HEK293 (cell line): Measurements from ENCODE around the gene RAB11FIP5.

Experiments used
- CTCF ChIA-PET: fragments of 350-600 bp; formaldehyde crosslinking; extraction: SDS; loops from one replicate; lab custom pipeline; 2021; ENCODE audit warnings: antibody characterized with exemption; lab: Yijun Ruan, JAX
- POLR2A ChIA-PET: fragments of 300-600 bp; formaldehyde crosslinking; extraction: SDS; loops from one replicate; lab custom pipeline; 2020; ENCODE audit warnings: antibody characterized with exemption, inconsistent platforms; lab: Yijun Ruan, JAX
- H3K27ac ChIP-seq: fragments of 200-500 bp; sonication (Bioruptor generic); 2 replicates; pipeline ENCODE4 v1.5.1; 2014; ENCODE audit warnings: low read depth, low read length, control low read depth, inconsistent platforms; ENCODE audit errors: extremely low read depth
- H3K36me3 ChIP-seq, 2 experiments: fragments of 200-500 bp in 1 of 2; sonication (Bioruptor generic) in 1 of 2; 1 replicate in 1 of 2; 2 replicates in 1 of 2; pipeline ENCODE4 v1.5.1; 2014 to 2017; ENCODE audit warnings: inconsistent platforms in 2 of 2, low read length in 2 of 2; ENCODE audit not compliant: control insufficient read depth in 2 of 2, insufficient read depth in 1 of 2
- H3K4me1 ChIP-seq: fragments of 200-500 bp; sonication (Bioruptor generic); 2 replicates; pipeline ENCODE4 v1.5.1; 2014; ENCODE audit warnings: mild to moderate bottlenecking, low read length, inconsistent platforms; ENCODE audit not compliant: control insufficient read depth, insufficient read depth
- H3K4me3 ChIP-seq: 2 replicates; pipeline ENCODE4 v1.5.1; 2011; ENCODE audit warnings: low read depth, mild to moderate bottlenecking, control low read depth, low read length, moderate library complexity
- H3K9me3 ChIP-seq: fragments of 200-500 bp; sonication (Bioruptor generic); 2 replicates; pipeline ENCODE4 v1.5.1; 2014; ENCODE audit warnings: low read depth, low read length, inconsistent platforms; ENCODE audit not compliant: control insufficient read depth, insufficient read depth
- EGR2 ChIP-seq: fragments of 450-650 bp; formaldehyde crosslinking; IDR thresholded peaks from 2 replicates; pipeline ENCODE4 v1.5.1; 2016; ENCODE audit warnings: low read depth, missing biosample characterization, missing genetic modification characterization
- GLIS1 ChIP-seq: fragments of 450-650 bp; formaldehyde crosslinking; IDR thresholded peaks from 2 replicates; pipeline ENCODE4 v1.5.1; 2016; ENCODE audit warnings: missing biosample characterization, missing genetic modification characterization
- HOXC10 ChIP-seq: sonication (generic); formaldehyde crosslinking; IDR thresholded peaks from 2 replicates; pipeline ENCODE4 v1.8.1; 2023; ENCODE audit warnings: mild to moderate bottlenecking, missing genetic modification reagents
- YY1 ChIP-seq: fragments of 450-650 bp; formaldehyde crosslinking; IDR thresholded peaks from 2 replicates; pipeline ENCODE4 v1.5.1; 2018; ENCODE audit warnings: missing biosample characterization, missing genetic modification characterization
- ZFP3 ChIP-seq: fragments of 450-650 bp; formaldehyde crosslinking; IDR thresholded peaks from 2 replicates; pipeline ENCODE4 v1.5.1; 2016; ENCODE audit warnings: low read depth, missing biosample characterization, missing genetic modification characterization
- ZIC2 ChIP-seq: fragments of 450-650 bp; formaldehyde crosslinking; IDR thresholded peaks from 2 replicates; pipeline ENCODE4 v1.5.1; 2016; ENCODE audit warnings: missing biosample characterization, missing genetic modification characterization
- ZNF10 ChIP-seq: fragments of 450-650 bp; formaldehyde crosslinking; IDR thresholded peaks from 2 replicates; pipeline ENCODE4 v1.5.1; 2017; ENCODE audit warnings: missing biosample characterization, missing genetic modification characterization
- ZNF138 ChIP-seq: fragments of 450-650 bp; formaldehyde crosslinking; IDR thresholded peaks from 2 replicates; pipeline ENCODE4 v1.5.1; 2016; ENCODE audit warnings: missing biosample characterization, missing genetic modification characterization, borderline replicate concordance
- ZNF214 ChIP-seq: fragments of 450-650 bp; formaldehyde crosslinking; IDR thresholded peaks from 2 replicates; pipeline ENCODE4 v1.5.1; 2017; ENCODE audit warnings: missing biosample characterization, mild to moderate bottlenecking, missing genetic modification characterization, borderline replicate concordance
- ZNF501 ChIP-seq: fragments of 450-650 bp; formaldehyde crosslinking; IDR thresholded peaks from 2 replicates; pipeline ENCODE4 v1.5.1; 2016; ENCODE audit warnings: missing biosample characterization, missing genetic modification characterization
- ZNF658 ChIP-seq: fragments of 450-650 bp; formaldehyde crosslinking; IDR thresholded peaks from 2 replicates; pipeline ENCODE4; 2016; ENCODE audit warnings: missing biosample characterization, missing genetic modification characterization
- TF ChIP-seq, protein P1 (sequence below): fragments of 450-650 bp; IDR thresholded peaks from 2 replicates; pipeline ENCODE4 v1.5.1; 2018; ENCODE audit warnings: missing biosample characterization, mild to moderate bottlenecking, missing genetic modification characterization
- TF ChIP-seq, protein P2 (sequence below): fragments of 450-650 bp; formaldehyde crosslinking; IDR thresholded peaks from 2 replicates; pipeline ENCODE4 v1.5.1; 2016; ENCODE audit warnings: missing biosample characterization, missing genetic modification characterization
- TF ChIP-seq, protein P3 (sequence below): fragments of 450-650 bp; IDR thresholded peaks from 2 replicates; pipeline ENCODE4 v1.5.1; 2018; ENCODE audit warnings: missing biosample characterization, missing genetic modification characterization

Gene RAB11FIP5

DNA sequence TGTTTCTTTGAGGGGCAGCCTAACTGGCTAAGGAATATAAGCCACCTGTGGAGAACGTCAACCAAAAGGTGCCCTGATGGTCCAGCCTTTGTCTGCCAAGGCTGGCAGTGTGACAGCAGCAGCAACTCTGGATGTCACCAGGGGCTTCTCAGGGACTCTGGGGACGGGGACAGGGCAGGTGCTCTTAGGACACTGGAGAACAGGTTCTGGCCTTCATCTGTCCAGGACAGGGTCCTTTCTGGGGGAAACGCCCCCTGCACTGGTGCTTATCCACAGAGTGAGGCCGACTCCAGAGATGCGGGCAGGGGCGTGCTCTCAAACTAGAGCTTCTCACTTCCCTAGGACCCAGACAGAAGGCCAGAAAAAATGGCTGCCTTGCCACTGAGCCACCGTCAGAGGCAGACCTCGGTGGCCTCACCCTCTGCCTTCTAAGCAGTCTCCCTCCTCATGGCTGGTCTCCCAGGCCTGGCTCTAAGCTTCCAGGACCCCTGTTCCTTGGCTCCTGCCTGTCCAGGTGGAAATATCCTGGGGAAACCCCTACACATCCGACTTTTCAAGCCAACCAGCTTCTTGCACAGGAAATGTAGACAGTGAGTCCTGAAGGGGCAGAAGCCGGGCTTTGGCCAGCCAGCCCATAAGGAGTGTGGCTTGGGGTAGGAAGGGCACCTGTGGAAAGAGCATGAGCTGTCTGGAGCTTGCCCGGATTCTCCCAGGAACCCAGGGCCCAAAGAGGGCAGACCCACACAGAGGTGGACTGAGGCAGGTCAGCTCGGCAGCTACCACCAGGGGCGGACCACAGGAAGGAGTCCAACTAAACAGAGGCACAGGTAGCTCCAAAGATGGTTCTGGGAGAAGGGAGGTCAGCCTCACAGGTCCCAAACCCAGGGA, 30.0 kb downstream of the RAB11FIP5 start:
- Histone ChIP-seq H3K27ac (no peak overlapping the region), H3K4me3 (no peak overlapping the region), H3K36me3 (peaks cover 0 to 90% of the 10 kb centered on the region in 2 experiments; a peak in 2 of 3 replicates), H3K4me1 (no peaks in the 10 kb centered on the region), H3K9me3 (no peaks in the 10 kb centered on the region)
- ChIA-PET CTCF (interaction anchor here (0.6 to 10.0 kb wide), 6 partner anchors 68 to 94 kb away, joined by 3 to 146 read pairs (median 16); no protein-coding TSS in a partner anchor), POLR2A (no interaction called here)
- TF ChIP-seq, protein P1, sequence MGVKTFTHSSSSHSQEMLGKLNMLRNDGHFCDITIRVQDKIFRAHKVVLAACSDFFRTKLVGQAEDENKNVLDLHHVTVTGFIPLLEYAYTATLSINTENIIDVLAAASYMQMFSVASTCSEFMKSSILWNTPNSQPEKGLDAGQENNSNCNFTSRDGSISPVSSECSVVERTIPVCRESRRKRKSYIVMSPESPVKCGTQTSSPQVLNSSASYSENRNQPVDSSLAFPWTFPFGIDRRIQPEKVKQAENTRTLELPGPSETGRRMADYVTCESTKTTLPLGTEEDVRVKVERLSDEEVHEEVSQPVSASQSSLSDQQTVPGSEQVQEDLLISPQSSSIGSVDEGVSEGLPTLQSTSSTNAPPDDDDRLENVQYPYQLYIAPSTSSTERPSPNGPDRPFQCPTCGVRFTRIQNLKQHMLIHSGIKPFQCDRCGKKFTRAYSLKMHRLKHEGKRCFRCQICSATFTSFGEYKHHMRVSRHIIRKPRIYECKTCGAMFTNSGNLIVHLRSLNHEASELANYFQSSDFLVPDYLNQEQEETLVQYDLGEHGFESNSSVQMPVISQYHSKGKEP (tag by site-specific recombination): no peak
- TF ChIP-seq, protein P2, sequence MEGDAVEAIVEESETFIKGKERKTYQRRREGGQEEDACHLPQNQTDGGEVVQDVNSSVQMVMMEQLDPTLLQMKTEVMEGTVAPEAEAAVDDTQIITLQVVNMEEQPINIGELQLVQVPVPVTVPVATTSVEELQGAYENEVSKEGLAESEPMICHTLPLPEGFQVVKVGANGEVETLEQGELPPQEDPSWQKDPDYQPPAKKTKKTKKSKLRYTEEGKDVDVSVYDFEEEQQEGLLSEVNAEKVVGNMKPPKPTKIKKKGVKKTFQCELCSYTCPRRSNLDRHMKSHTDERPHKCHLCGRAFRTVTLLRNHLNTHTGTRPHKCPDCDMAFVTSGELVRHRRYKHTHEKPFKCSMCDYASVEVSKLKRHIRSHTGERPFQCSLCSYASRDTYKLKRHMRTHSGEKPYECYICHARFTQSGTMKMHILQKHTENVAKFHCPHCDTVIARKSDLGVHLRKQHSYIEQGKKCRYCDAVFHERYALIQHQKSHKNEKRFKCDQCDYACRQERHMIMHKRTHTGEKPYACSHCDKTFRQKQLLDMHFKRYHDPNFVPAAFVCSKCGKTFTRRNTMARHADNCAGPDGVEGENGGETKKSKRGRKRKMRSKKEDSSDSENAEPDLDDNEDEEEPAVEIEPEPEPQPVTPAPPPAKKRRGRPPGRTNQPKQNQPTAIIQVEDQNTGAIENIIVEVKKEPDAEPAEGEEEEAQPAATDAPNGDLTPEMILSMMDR (tag by site-specific recombination): no peak

DNA sequence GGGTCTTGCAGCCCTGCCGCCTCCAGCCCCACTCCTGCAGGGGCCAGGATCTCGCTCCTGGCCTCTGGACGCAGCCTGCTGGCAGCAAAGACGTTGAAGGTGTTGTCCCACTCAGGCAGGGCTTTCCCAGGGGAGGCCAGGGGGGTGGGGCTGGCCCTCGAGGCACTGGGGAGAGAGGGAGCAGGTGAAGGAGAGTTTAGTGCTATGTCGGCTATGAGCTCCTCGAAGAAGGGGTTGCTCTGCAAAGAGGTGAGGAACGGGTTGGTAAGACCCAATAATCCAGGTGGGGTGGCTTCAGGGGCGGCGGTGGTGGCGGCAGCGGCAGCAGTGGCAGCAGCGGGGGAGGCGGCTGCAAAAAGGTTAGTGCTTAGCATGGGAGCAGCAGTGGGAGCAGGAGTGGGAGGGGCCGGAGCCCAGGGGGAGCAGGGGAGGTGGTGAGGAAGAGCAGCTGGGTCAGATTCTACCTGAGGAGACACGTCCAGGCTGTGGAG, 31.5 kb downstream of the RAB11FIP5 start:
- POLR2A ChIA-PET: interaction anchor here (0.6 kb wide), 1 partner anchor 96 kb away, joined by 3 read pairs; no protein-coding TSS in a partner anchor
- H3K27ac ChIP-seq: no peak overlapping the region
- H3K36me3 ChIP-seq: peaks cover 0 to 90% of the 10 kb centered on the region in 2 experiments; a peak in 2 of 3 replicates
- H3K4me1 ChIP-seq: no peaks in the 10 kb centered on the region
- CTCF ChIA-PET: interaction anchor here (1.3 to 10.0 kb wide), 2 partner anchors 75 to 88 kb away, joined by 3 to 146 read pairs; no protein-coding TSS in a partner anchor
- TF ChIP-seq HOXC10 (CRISPR knock-in tag) (no peak), ZNF658 (tag by site-specific recombination) (no peak), ZNF214 (tag by site-specific recombination) (no peak), ZNF501 (no peak), GLIS1 (tag by site-specific recombination) (peak; percentile 63), ZNF138 (no peak), ZIC2 (no peak), ZNF10 (no peak), EGR2 (tag by site-specific recombination) (peak; percentile 7; the same call in 1 of the 2 replicates), ZFP3 (tag by site-specific recombination) (no peak)
- TF ChIP-seq, protein P3, sequence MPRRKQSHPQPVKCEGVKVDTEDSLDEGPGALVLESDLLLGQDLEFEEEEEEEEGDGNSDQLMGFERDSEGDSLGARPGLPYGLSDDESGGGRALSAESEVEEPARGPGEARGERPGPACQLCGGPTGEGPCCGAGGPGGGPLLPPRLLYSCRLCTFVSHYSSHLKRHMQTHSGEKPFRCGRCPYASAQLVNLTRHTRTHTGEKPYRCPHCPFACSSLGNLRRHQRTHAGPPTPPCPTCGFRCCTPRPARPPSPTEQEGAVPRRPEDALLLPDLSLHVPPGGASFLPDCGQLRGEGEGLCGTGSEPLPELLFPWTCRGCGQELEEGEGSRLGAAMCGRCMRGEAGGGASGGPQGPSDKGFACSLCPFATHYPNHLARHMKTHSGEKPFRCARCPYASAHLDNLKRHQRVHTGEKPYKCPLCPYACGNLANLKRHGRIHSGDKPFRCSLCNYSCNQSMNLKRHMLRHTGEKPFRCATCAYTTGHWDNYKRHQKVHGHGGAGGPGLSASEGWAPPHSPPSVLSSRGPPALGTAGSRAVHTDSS: no peak
- no peaks in the 10 kb centered on the region for H3K9me3 ChIP-seq
- no peak overlapping the region for H3K4me3 ChIP-seq

DNA sequence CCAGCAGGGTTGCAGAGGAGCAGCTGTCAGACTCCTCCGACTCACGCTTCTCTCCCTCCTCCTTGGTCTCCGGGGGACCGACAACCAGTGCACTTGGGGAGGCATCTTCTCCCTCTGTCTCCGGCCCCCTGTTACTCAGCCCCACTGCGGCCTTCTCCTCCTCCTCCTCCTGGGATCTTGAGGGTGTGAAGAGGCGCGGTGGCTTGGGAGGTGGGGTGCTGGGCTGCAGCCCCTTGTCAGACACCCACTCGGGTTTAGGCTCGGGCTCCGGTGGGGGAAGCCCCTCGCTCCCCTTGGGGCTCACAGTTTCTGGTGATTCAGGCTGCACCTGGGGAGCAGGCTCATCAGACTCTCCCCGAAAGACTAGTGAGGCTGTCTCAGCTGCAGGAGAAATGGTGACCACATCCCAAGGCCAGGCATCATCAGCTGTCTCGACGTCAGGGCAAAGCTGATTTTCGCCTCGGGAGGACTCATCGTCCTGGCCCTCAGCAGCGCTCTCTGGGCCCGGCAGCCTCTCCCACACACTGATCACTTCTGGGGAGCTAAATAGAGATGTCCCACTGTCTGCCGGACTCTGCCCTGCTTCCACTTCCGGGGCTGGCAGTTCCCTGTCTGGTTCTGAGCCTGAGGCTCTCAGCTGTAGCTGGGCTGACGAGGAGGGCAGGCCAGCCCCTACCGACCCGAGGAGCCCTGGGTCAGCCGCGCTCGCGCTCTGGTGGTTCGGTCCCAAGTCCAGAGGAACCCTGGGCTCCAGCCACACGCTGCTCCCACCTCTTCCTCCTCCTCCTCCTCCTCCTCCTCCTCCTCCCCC, 32.2 kb downstream of the RAB11FIP5 start:
- Histone ChIP-seq H3K9me3 (no peaks in the 10 kb centered on the region), H3K4me3 (no peak overlapping the region), H3K36me3 (peaks cover 0 to 90% of the 10 kb centered on the region in 2 experiments; a peak in 2 of 3 replicates), H3K27ac (no peak overlapping the region), H3K4me1 (no peaks in the 10 kb centered on the region)
- TF ChIP-seq YY1 (tag by site-specific recombination) (no peak), GLIS1 (tag by site-specific recombination) (0 out of 2 replicates have a peak, but pooled peaks have one; percentile 5)
- ChIA-PET POLR2A (no interaction called here), CTCF (interaction anchor here (0.5 to 10.0 kb wide), 4 partner anchors 76 to 1534 kb away, joined by 3 to 146 read pairs (median 4); no protein-coding TSS in a partner anchor)
